Measurements from ENCODE around the gene PDE3B.

The PDE3B gene

DNA sequence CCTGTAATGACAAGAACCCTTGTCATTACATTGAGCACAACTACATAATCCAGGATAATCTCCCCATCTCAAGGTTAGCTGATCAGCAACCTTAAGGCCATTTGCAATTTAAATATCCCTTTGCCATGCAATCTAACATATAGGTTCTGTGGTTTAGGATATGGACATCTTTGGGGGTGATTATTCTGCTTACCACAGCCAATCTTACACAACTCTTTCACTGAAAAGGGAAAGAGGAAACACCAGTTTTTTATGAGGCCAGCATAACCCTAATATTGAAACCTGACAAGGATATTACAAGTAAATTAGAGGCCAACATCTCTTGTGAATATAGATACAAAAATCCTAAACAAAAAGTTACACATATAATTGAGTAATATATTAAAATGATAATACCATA, 169.9 kb downstream of the PDE3B start:
- no peak overlapping the region for H2BK120ac ChIP-seq (ENCODE audit: insufficient read depth, low read length, poor library complexity)
- H3K14ac ChIP-seq (ENCODE audit: low read length): no peak overlapping the region
- H4K12ac ChIP-seq (ENCODE audit: low read depth, low read length): no peak overlapping the region
- no peak overlapping the region for H3K4ac ChIP-seq (ENCODE audit: low read depth, low read length)
- H2AK5ac ChIP-seq (ENCODE audit: low read length): no peak overlapping the region
- H3K4me3 ChIP-seq (ENCODE audit: low read depth, low read length): no peak overlapping the region
- H3K27me3 ChIP-seq (ENCODE audit: insufficient read depth, low read length): no peaks in the 10 kb centered on the region
- no peak overlapping the region for H2BK5ac ChIP-seq (ENCODE audit: low read depth, low read length, poor library complexity)
- H3K36me3 ChIP-seq (ENCODE audit: control insufficient read depth in 1 of 2, insufficient read depth in 2 of 2, low read length in 2 of 2): no peaks in the 10 kb centered on the region
- H3K9me3 ChIP-seq (ENCODE audit: insufficient read depth, low read depth, low read length): no peaks in the 10 kb centered on the region
- no peak overlapping the region for H4K8ac ChIP-seq (ENCODE audit: low read depth, low read length)
- no peaks in the 10 kb centered on the region for H3K4me1 ChIP-seq (ENCODE audit: control insufficient read depth in 1 of 2, insufficient read depth in 2 of 2, low read length in 2 of 2)
- H2AFZ ChIP-seq (ENCODE audit: insufficient read depth, low read length, poor library complexity): no peak overlapping the region
- DNase-seq: no peak
- H3K79me2 ChIP-seq (ENCODE audit: control insufficient read depth, insufficient read depth, low read length, poor library complexity): no peaks in the 10 kb centered on the region
- no peak overlapping the region for H3K18ac ChIP-seq (ENCODE audit: low read length)
- no peak overlapping the region for H3K4me2 ChIP-seq (ENCODE audit: low read length)
- no peak overlapping the region for H3K27ac ChIP-seq (ENCODE audit: low read depth, low read length)
- H2BK12ac ChIP-seq (ENCODE audit: low read length): no peak overlapping the region
- no peak overlapping the region for H4K91ac ChIP-seq (ENCODE audit: low read depth, low read length)
- no peaks in the 10 kb centered on the region for H3K79me1 ChIP-seq (ENCODE audit: low read length)
- H3K9ac ChIP-seq (ENCODE audit: low read length): no peak overlapping the region
- no peak overlapping the region for H3K23ac ChIP-seq (ENCODE audit: low read length)

DNA sequence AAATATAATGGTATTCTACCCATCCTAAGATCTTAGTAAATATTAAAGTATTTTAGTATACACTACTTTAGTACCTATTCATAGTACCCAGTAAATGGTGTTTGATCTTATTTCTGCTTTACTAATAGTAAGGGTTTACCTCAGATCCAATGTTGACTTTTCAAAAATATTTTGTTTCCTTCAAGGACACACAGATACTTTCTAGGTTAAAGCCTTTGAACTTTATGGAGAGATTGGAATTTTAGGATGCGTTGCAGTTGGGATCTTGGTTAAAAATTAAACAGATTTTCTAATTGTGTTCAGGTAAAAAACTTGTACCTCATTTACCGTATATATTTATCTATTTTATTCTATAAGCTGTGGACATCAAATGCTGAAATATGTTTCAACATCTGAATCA, 175.2 kb downstream of the PDE3B start:
- no peak overlapping the region for H2BK5ac ChIP-seq (ENCODE audit: low read depth, low read length, poor library complexity)
- no peak overlapping the region for H3K18ac ChIP-seq (ENCODE audit: low read length)
- H3K14ac ChIP-seq (ENCODE audit: low read length): no peak overlapping the region
- no peak overlapping the region for H3K4ac ChIP-seq (ENCODE audit: low read depth, low read length)
- H3K27me3 ChIP-seq (ENCODE audit: insufficient read depth, low read length): no peaks in the 10 kb centered on the region
- no peak for DNase-seq
- H3K4me3 ChIP-seq (ENCODE audit: low read depth, low read length): no peak overlapping the region
- no peaks in the 10 kb centered on the region for H3K4me1 ChIP-seq (ENCODE audit: control insufficient read depth in 1 of 2, insufficient read depth in 2 of 2, low read length in 2 of 2)
- H3K4me2 ChIP-seq (ENCODE audit: low read length): no peak overlapping the region
- no peak overlapping the region for H2BK12ac ChIP-seq (ENCODE audit: low read length)
- no peak overlapping the region for H4K91ac ChIP-seq (ENCODE audit: low read depth, low read length)
- H4K8ac ChIP-seq (ENCODE audit: low read depth, low read length): no peak overlapping the region
- WGBS (ENCODE audit: extremely low coverage, insufficient coverage, insufficient read length): no CpG with 5 or more reads among the region's 2 CpGs
- no peaks in the 10 kb centered on the region for H3K79me1 ChIP-seq (ENCODE audit: low read length)
- no peak overlapping the region for H2AFZ ChIP-seq (ENCODE audit: insufficient read depth, low read length, poor library complexity)
- no peak overlapping the region for H2BK120ac ChIP-seq (ENCODE audit: insufficient read depth, low read length, poor library complexity)
- H4K12ac ChIP-seq (ENCODE audit: low read depth, low read length): no peak overlapping the region
- H2AK5ac ChIP-seq (ENCODE audit: low read length): no peak overlapping the region
- no peak overlapping the region for H3K27ac ChIP-seq (ENCODE audit: low read depth, low read length)
- no peaks in the 10 kb centered on the region for H3K79me2 ChIP-seq (ENCODE audit: control insufficient read depth, insufficient read depth, low read length, poor library complexity)
- H3K9me3 ChIP-seq (ENCODE audit: insufficient read depth, low read depth, low read length): no peaks in the 10 kb centered on the region
- H3K36me3 ChIP-seq (ENCODE audit: control insufficient read depth in 1 of 2, insufficient read depth in 2 of 2, low read length in 2 of 2): no peaks in the 10 kb centered on the region
- no peak overlapping the region for H3K23ac ChIP-seq (ENCODE audit: low read length)
- H3K9ac ChIP-seq (ENCODE audit: low read length): no peak overlapping the region

DNA sequence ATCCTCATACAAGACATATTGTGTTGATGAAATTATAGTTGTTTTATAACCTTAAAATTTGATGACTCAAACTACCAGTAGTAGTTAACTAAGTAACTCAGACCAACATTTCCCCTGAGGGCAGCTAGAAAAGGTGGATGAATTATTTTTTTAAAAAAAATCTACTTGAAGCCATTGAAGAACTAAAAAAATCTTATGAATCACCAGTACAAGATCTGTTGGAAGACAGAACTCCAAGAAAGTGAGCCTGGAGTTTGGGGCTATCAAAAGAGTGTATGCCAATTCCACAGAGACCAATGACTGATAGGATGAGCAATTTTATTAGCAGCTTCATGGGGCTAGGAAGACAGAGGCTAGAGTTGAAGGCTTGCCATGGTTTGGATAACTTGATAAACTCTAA, 176.0 kb downstream of the PDE3B start:
- H3K23ac ChIP-seq (ENCODE audit: low read length): no peak overlapping the region
- H4K12ac ChIP-seq (ENCODE audit: low read depth, low read length): no peak overlapping the region
- H3K18ac ChIP-seq (ENCODE audit: low read length): no peak overlapping the region
- H2BK5ac ChIP-seq (ENCODE audit: low read depth, low read length, poor library complexity): no peak overlapping the region
- no peak overlapping the region for H3K14ac ChIP-seq (ENCODE audit: low read length)
- no peaks in the 10 kb centered on the region for H3K36me3 ChIP-seq (ENCODE audit: control insufficient read depth in 1 of 2, insufficient read depth in 2 of 2, low read length in 2 of 2)
- H3K27me3 ChIP-seq (ENCODE audit: insufficient read depth, low read length): no peaks in the 10 kb centered on the region
- H3K9me3 ChIP-seq (ENCODE audit: insufficient read depth, low read depth, low read length): no peaks in the 10 kb centered on the region
- H4K8ac ChIP-seq (ENCODE audit: low read depth, low read length): no peak overlapping the region
- no peak for DNase-seq
- H3K9ac ChIP-seq (ENCODE audit: low read length): no peak overlapping the region
- no peak overlapping the region for H3K4me2 ChIP-seq (ENCODE audit: low read length)
- H3K4ac ChIP-seq (ENCODE audit: low read depth, low read length): no peak overlapping the region
- no peak overlapping the region for H3K27ac ChIP-seq (ENCODE audit: low read depth, low read length)
- no peaks in the 10 kb centered on the region for H3K79me1 ChIP-seq (ENCODE audit: low read length)
- no peak overlapping the region for H3K4me3 ChIP-seq (ENCODE audit: low read depth, low read length)
- no peak overlapping the region for H2AK5ac ChIP-seq (ENCODE audit: low read length)
- no peaks in the 10 kb centered on the region for H3K4me1 ChIP-seq (ENCODE audit: control insufficient read depth in 1 of 2, insufficient read depth in 2 of 2, low read length in 2 of 2)
- no peak overlapping the region for H4K91ac ChIP-seq (ENCODE audit: low read depth, low read length)
- no peak overlapping the region for H2AFZ ChIP-seq (ENCODE audit: insufficient read depth, low read length, poor library complexity)
- no peak overlapping the region for H2BK12ac ChIP-seq (ENCODE audit: low read length)
- H3K79me2 ChIP-seq (ENCODE audit: control insufficient read depth, insufficient read depth, low read length, poor library complexity): no peaks in the 10 kb centered on the region
- H2BK120ac ChIP-seq (ENCODE audit: insufficient read depth, low read length, poor library complexity): no peak overlapping the region

DNA sequence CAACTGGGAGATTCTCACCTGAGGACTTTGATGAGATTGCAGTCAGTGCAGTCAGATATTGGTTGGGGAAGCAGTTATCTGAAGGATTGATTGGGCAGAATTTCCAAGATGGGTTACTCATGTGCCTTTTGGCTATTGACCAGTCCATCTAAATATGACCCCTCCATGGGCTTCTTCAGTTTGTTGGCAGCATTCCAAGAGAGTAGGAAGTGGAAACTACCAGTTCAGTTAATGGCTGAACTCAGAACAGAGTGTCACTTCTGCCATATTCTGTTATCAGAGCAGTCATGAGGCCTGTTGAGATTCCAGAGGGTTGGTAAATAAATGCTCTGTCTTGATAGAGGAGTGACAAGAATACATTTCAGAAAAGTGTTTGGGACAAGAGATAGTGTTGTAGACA, 177.4 kb downstream of the PDE3B start:
- Histone ChIP-seq H3K4me1 (ENCODE audit: control insufficient read depth in 1 of 2, insufficient read depth in 2 of 2, low read length in 2 of 2) (no peaks in the 10 kb centered on the region), H2AK5ac (ENCODE audit: low read length) (no peak overlapping the region), H3K27me3 (ENCODE audit: insufficient read depth, low read length) (no peaks in the 10 kb centered on the region), H3K14ac (ENCODE audit: low read length) (no peak overlapping the region), H4K12ac (ENCODE audit: low read depth, low read length) (no peak overlapping the region), H2AFZ (ENCODE audit: insufficient read depth, low read length, poor library complexity) (no peak overlapping the region), H2BK12ac (ENCODE audit: low read length) (no peak overlapping the region), H3K18ac (ENCODE audit: low read length) (no peak overlapping the region), H2BK120ac (ENCODE audit: insufficient read depth, low read length, poor library complexity) (no peak overlapping the region), H3K9ac (ENCODE audit: low read length) (no peak overlapping the region), H2BK5ac (ENCODE audit: low read depth, low read length, poor library complexity) (no peak overlapping the region), H3K27ac (ENCODE audit: low read depth, low read length) (no peak overlapping the region), H4K91ac (ENCODE audit: low read depth, low read length) (no peak overlapping the region), H3K79me2 (ENCODE audit: control insufficient read depth, insufficient read depth, low read length, poor library complexity) (no peaks in the 10 kb centered on the region), H4K8ac (ENCODE audit: low read depth, low read length) (no peak overlapping the region), H3K4me3 (ENCODE audit: low read depth, low read length) (no peak overlapping the region), H3K79me1 (ENCODE audit: low read length) (no peaks in the 10 kb centered on the region), H3K36me3 (ENCODE audit: control insufficient read depth in 1 of 2, insufficient read depth in 2 of 2, low read length in 2 of 2) (no peaks in the 10 kb centered on the region), H3K4me2 (ENCODE audit: low read length) (no peak overlapping the region), H3K4ac (ENCODE audit: low read depth, low read length) (no peak overlapping the region), H3K23ac (ENCODE audit: low read length) (no peak overlapping the region), H3K9me3 (ENCODE audit: insufficient read depth, low read depth, low read length) (no peaks in the 10 kb centered on the region)
- DNase-seq: no peak

DNA sequence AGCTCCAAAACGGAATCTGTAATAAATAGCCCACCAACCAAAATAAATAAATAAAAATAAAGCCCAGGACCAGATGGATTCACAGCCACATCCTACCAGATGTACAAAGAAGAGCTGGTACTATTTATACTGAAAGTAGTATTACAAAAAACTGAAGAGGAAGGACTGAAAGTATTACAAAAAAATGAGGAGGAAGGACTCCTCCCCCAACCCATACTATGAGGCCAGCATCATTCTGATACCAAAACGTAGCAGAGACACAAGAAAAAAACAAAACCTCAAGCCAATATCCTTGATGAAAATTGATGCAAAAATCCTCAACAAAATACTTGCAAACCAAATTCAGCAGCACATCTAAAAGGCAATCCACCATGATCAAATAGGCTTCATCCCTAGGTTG, 183.0 kb downstream of the PDE3B start:
- Histone ChIP-seq H2AK5ac (ENCODE audit: low read length) (no peak overlapping the region), H2BK5ac (ENCODE audit: low read depth, low read length, poor library complexity) (no peak overlapping the region), H3K4me2 (ENCODE audit: low read length) (no peak overlapping the region), H3K18ac (ENCODE audit: low read length) (no peak overlapping the region), H2BK120ac (ENCODE audit: insufficient read depth, low read length, poor library complexity) (no peak overlapping the region), H2BK12ac (ENCODE audit: low read length) (no peak overlapping the region), H4K8ac (ENCODE audit: low read depth, low read length) (no peak overlapping the region), H3K4me3 (ENCODE audit: low read depth, low read length) (no peak overlapping the region), H3K14ac (ENCODE audit: low read length) (no peak overlapping the region), H3K4me1 (ENCODE audit: control insufficient read depth in 1 of 2, insufficient read depth in 2 of 2, low read length in 2 of 2) (no peaks in the 10 kb centered on the region), H4K91ac (ENCODE audit: low read depth, low read length) (no peak overlapping the region), H3K27me3 (ENCODE audit: insufficient read depth, low read length) (no peaks in the 10 kb centered on the region), H3K23ac (ENCODE audit: low read length) (no peak overlapping the region), H3K9ac (ENCODE audit: low read length) (no peak overlapping the region), H3K9me3 (ENCODE audit: insufficient read depth, low read depth, low read length) (no peaks in the 10 kb centered on the region), H3K79me1 (ENCODE audit: low read length) (no peaks in the 10 kb centered on the region), H3K36me3 (ENCODE audit: control insufficient read depth in 1 of 2, insufficient read depth in 2 of 2, low read length in 2 of 2) (no peaks in the 10 kb centered on the region), H4K12ac (ENCODE audit: low read depth, low read length) (no peak overlapping the region), H3K79me2 (ENCODE audit: control insufficient read depth, insufficient read depth, low read length, poor library complexity) (no peaks in the 10 kb centered on the region), H2AFZ (ENCODE audit: insufficient read depth, low read length, poor library complexity) (no peak overlapping the region), H3K27ac (ENCODE audit: low read depth, low read length) (no peak overlapping the region), H3K4ac (ENCODE audit: low read depth, low read length) (no peak overlapping the region)
- DNase-seq: no peak
- no CpG with 5 or more reads among the region's 2 CpGs for WGBS (ENCODE audit: extremely low coverage, insufficient coverage, insufficient read length)

Data from trophoblast cell (in vitro differentiated cells and primary cell).